GM20000 (cell line): ENCODE data around the gene KBTBD2.
"Not testable (repeated sequence)": the region's sequence is repeated elsewhere in the genome, so short reads cannot be mapped to it uniquely, and the experiment has no call there.

Source experiments
- DNase-seq: peaks from one replicate; pipeline ENCODE4 v3.0.0; 2012; ENCODE audit warnings: low spot score
- TF ChIP-seq, protein P1 (sequence below): IDR thresholded peaks from 2 replicates; pipeline ENCODE4 v1.5.1; 2012; ENCODE audit warnings: mild to moderate bottlenecking, control low read depth; ENCODE audit errors: extremely low read depth, missing control alignments

Gene KBTBD2

DNA sequence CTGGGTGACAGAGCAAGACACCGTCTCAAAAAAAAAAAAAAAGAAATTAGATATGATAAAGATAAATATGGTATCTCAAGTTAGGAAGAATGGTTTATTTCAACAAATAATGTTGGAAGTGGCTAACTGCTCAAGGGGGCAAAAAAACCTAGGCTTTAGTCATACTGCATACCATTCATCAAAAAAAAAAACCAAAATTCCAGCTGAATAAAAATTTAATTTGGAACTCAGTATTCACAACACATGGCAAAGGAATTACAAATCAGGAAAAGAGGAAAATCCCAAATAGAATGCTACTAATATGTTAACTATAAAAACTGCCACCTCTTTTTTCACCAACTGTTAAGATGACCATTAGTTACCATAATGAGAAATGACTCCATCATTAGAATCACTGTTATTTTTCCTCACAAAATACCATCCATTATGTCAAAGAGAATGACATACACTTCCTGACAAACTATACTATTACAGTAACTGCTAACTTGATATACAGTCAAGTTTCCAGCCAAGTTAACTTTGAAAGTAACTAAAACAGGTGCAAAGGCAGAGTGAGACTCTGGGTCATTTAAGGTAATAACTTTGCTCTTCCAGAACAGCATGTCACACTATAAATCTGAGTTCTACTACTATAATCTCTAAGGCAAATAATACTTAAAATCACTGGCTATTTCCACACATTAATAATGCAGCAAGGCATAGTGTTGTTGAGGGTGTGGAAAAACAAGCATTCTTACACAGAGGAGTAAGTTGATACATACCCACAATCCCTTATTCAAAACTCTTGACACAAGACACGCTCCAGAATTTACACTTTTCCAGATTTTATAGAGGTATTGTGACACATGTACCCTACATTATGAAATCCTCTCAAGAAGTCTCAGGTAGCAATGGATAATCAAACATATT is 10.2 kb downstream of the KBTBD2 start:
- DNase-seq = no peak
- TF ChIP-seq, protein P1, sequence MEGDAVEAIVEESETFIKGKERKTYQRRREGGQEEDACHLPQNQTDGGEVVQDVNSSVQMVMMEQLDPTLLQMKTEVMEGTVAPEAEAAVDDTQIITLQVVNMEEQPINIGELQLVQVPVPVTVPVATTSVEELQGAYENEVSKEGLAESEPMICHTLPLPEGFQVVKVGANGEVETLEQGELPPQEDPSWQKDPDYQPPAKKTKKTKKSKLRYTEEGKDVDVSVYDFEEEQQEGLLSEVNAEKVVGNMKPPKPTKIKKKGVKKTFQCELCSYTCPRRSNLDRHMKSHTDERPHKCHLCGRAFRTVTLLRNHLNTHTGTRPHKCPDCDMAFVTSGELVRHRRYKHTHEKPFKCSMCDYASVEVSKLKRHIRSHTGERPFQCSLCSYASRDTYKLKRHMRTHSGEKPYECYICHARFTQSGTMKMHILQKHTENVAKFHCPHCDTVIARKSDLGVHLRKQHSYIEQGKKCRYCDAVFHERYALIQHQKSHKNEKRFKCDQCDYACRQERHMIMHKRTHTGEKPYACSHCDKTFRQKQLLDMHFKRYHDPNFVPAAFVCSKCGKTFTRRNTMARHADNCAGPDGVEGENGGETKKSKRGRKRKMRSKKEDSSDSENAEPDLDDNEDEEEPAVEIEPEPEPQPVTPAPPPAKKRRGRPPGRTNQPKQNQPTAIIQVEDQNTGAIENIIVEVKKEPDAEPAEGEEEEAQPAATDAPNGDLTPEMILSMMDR = no peak

DNA sequence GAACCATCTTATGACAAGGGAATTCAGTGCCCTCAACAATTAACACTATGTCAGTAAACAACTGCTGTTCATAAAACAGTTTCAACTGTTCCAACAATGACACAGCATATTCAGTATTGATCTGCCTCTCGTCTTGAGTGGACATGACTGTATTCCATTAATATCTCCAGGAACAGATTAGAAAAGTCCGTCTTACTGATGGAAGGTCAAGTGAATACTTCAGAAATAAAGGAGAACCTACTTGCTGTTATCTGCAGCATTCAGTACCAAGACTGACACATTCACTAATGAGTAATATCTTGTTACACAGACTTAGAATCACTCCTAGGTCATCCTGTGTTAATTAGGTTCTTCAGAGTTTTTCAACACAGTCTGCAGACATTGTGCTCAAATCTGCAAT is 12.1 kb downstream of the KBTBD2 start:
- DNase-seq = no peak
- TF ChIP-seq, protein P1 = no peak

DNA sequence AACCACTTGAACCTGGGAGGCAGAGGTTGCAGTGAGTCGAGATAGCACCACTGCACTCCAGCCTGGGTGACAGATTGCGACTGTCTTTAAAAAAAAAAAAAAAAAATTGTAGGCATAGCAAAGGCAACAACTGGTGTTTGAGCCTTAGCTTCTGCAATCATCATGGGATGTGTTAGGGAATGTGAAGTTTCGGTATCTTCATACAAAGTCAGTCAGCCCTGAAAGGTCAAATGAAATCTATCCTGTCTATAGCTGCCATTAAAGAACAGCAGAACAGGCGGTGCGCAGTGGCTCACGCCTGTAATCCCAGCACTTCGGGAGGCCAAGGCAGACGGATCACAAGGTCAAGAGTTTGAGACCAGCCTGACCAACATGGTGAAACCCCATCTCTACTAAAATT is 13.5 kb downstream of the KBTBD2 start:
- DNase-seq = not testable (repeated sequence)

DNA sequence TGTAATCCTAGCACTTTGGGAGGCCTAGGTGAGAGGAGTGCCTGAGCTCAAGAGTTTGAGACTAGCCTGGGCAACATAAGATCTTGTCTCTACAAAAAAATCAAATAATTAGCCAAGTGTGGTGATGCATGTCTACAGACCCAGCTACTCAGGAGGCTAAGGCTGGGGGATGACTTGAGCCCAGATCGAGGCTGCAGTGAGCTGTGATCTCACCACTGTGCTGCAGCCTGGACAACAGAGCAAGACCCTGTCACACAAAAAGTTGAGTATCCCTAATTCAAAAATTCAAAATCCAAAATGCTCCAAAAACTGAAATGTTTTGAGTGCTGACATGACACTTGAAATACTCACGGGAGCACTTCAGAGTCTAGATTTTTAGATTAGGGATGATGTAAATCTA is 19.1 kb downstream of the KBTBD2 start:
- no peak for DNase-seq
- TF ChIP-seq, protein P1 = no peak

DNA sequence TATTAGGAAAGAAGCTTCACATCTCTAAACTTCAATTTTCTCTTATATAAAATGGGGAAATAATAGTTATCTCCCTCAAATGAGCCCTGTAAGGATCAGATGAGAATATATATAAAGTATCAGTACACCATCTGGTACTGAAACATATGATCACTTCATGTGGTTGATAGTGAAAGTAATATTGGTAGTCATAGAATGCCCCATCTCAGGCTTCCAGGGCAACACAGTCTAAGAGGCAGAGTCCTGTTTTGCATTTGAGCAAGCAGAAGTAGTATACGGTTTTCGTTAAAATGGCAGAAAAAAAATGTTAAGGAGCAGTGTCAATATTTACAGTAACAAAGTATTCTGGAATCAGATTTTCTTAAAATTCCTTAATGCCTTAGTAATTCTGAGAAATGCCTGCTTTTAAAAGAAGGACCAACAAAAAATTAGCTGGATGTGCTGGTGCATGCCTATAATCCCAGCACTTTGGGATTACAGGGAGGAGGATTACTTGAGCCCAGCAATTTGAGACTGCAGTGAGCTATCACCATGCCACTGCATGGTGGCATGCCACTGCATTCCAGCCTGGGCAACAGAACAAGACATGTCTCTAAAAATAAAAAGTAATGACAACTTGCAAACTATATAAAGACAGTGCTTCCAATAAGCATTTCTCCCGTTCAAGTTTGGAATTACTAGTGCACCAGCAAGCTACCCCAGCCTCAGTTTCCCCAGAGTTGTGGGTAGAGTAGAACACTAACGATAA is 19.8 kb downstream of the KBTBD2 start:
- no peak for DNase-seq
- TF ChIP-seq, protein P1 = no peak

DNA sequence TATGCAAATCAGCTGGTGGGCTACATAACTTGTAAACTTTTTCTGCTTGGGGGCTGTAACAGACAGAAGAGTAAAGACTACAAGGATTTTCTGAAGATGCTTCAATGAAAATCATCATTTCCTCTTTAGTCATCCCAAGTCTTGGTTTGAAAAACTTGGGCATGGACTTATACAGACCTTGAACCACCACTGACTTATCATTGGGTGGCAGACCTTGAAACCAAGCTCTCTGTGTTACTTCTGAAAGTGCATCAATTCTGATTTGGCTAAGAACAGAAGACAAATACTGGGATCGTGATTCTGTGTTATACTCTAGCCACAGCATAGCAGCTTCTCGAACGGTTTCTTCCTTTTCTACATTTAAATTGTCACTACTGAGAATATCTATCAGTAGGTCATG is 21.3 kb downstream of the KBTBD2 start:
- TF ChIP-seq, protein P1 = no peak
- DNase-seq = no peak

DNA sequence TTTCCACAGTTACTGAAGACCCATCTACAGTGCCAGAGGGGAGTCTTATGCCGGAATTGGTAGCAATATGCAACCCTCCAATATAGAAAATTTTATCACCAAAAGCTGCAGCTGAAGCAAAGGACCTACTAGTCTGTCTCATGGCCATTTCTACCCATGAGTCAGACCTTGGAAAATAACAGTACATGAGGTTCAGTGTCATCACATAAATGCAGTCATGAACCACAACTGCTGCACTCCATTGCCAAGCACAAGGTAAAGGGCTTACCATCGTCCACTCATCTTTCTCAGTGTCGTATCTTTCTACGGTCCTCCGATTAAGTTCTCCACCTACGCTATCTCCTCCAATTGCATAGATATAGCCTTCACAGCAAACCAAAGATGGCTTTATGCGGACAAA is 21.8 kb downstream of the KBTBD2 start:
- TF ChIP-seq, protein P1 = no peak

DNA sequence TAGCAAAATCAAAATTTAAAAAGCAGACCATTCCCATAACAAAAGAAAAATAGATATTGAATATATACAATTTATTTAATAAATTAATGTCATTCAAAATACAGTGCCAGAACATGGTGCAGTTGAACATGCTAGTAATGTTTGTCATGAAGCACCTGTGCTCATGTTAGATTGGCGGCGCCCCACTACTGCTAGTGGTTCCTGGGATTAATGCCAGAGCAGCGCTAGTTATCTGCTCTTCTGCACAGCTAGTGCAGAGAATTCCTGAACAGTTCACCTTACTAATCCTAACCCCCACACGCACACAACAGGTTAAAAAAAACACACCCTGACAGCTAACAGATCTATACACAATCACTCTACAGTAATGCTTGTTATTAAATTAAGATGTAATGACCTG is 23.4 kb downstream of the KBTBD2 start:
- DNase-seq = no peak

More for the DNA sequence above, 21.8 kb downstream of the KBTBD2 start:
- no peak for DNase-seq

More for the DNA sequence above, 23.4 kb downstream of the KBTBD2 start:
- TF ChIP-seq, protein P1 = no peak
